Activated naive CD8-positive, alpha-beta T cell treated with anti-CD3 and anti-CD28 coated beads for 36 hours (primary cell): ENCODE results near the gene VPS52. TPM values are rescaled to one million over a fixed set of nuclear protein-coding genes. Genes with fewer than 3 reads are reported as not detected.

Experiments
- DNase-seq: peaks from one replicate; pipeline ENCODE4 v3.0.0; 2021
- H3K27ac Mint-ChIP-seq: one replicate; pipeline ENCODE4 v1.8.0; 2022; ENCODE audit warnings: mild to moderate bottlenecking, moderate library complexity, mixed read lengths
- H3K27me3 Mint-ChIP-seq: one replicate; pipeline ENCODE4 v1.8.0; 2022; ENCODE audit warnings: mild to moderate bottlenecking, mixed read lengths
- H3K36me3 Mint-ChIP-seq: one replicate; pipeline ENCODE4 v1.8.0; 2021; ENCODE audit warnings: mild to moderate bottlenecking, mixed read lengths
- H3K4me1 Mint-ChIP-seq: one replicate; pipeline ENCODE4 v1.8.0; 2021; ENCODE audit warnings: mixed read lengths
- H3K4me3 Mint-ChIP-seq: one replicate; pipeline ENCODE4 v1.8.0; 2022; ENCODE audit warnings: mild to moderate bottlenecking, moderate library complexity, mixed read lengths
- H3K9me3 Mint-ChIP-seq: one replicate; pipeline ENCODE4 v1.8.0; 2022; ENCODE audit warnings: mixed read lengths
- total RNA-seq, 2 experiments: library from RNA; stranded (reverse); gene quantifications; one replicate each; pipeline ENCODE4 v1.2.3, GENCODE V29; 2021

VPS52 gene, protein sequence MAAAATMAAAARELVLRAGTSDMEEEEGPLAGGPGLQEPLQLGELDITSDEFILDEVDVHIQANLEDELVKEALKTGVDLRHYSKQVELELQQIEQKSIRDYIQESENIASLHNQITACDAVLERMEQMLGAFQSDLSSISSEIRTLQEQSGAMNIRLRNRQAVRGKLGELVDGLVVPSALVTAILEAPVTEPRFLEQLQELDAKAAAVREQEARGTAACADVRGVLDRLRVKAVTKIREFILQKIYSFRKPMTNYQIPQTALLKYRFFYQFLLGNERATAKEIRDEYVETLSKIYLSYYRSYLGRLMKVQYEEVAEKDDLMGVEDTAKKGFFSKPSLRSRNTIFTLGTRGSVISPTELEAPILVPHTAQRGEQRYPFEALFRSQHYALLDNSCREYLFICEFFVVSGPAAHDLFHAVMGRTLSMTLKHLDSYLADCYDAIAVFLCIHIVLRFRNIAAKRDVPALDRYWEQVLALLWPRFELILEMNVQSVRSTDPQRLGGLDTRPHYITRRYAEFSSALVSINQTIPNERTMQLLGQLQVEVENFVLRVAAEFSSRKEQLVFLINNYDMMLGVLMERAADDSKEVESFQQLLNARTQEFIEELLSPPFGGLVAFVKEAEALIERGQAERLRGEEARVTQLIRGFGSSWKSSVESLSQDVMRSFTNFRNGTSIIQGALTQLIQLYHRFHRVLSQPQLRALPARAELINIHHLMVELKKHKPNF
- total RNA-seq = 10 to 100 TPM; 43.4 to 44.6 TPM

DNA sequence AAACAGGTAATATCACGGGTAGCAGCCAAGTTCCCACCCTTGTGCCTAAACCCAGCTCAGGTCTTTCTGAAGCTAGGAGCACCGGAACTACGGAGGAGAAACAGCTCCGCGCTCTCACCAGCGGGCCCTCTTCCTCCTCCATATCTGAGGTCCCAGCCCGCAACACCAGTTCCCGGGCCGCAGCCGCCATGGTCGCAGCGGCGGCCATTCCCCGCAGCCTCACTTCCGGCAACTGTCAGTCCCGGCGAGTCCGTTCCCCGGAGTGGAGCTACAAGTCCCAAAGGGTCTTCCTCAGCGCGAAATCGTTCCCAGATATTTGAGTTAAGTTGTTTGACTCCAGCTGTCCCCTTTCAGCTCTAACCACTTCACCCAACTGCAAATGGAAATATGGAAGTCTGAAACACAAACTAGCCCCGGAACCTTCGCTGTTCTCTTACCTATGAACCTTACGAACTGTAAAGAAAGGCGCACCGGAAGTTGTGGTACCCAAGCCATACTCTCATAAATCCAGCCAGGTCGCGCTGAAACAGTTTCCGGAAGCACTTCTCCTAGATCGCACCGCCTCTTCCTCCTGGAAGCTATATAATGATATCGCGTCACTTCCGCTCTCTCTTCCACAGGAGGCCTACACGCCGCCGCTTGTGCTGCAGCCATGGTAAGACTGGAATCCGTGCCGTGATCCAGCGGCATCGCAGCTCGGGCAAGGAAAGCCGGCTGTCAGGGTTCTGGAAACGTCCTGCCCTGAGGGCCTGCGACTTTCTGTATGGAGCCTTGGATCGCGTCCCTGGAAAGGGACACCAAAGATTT is at the start of gene VPS52, which contains the start of gene RPS18:
Gene VPS52 (minus strand): TSS at position 409 of the 807 bp plus-strand sequence. CDS start 201 bp downstream, at position 208.
Gene RPS18 (plus strand): TSS at position 608 of the 807 bp plus-strand sequence. CDS start 45 bp downstream, at position 653.
- Mint-ChIP-seq H3K4me1 (peaks cover 30% of the 10 kb centered on the region), H3K9me3 (no peaks in the 10 kb centered on the region), H3K27ac (peak within 1 kb of the TSS; percentile 100), H3K4me3 (peak within 1 kb of the TSS; percentile 95), H3K36me3 (peaks cover 64% of the 10 kb centered on the region), H3K27me3 (no peaks in the 10 kb centered on the region)
- peak; percentile 87 for DNase-seq

GRCh38 chr6:33321227-33321626 is 49.6 kb upstream of the VPS52 start:
- Mint-ChIP-seq H3K27ac (peak overlapping the region; percentile 97), H3K9me3 (no peaks in the 10 kb centered on the region), H3K4me3 (peak overlapping the region; percentile 99), H3K36me3 (peaks cover 36% of the 10 kb centered on the region), H3K4me1 (peaks cover 60% of the 10 kb centered on the region), H3K27me3 (peaks cover 4% of the 10 kb centered on the region)
- DNase-seq = no peak

GRCh38 chr6:33320315-33321181 is 48.9 kb upstream of the VPS52 start:
- Mint-ChIP-seq H3K9me3 (no peaks in the 10 kb centered on the region), H3K27me3 (peaks cover 4% of the 10 kb centered on the region), H3K4me3 (peak overlapping the region; percentile 99), H3K4me1 (peaks cover 66% of the 10 kb centered on the region), H3K27ac (peak overlapping the region; percentile 97), H3K36me3 (peaks cover 36% of the 10 kb centered on the region)
- no peak for DNase-seq

DNA sequence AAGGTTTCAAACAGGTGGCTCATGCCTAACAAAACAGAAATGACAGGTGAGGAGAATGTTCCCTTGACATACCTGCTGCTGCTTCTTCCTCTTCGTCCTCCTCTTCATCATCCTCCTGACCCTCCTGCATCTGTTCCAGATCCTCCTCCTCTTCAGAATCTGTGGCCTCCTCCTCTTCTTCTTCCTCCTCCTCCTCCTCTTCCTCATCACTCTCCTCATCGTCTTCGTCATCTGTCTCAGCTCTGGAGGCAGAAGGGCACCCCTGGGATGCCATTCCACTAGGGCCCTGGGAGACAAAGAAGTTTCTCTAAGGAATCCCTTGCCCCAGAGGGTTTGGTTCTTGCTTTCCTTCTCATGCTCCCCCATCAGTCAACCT is 48.3 kb upstream of the VPS52 start:
- Mint-ChIP-seq H3K9me3 (no peaks in the 10 kb centered on the region), H3K27ac (peak overlapping the region; percentile 34), H3K4me3 (no peak overlapping the region), H3K27me3 (peaks cover 4% of the 10 kb centered on the region), H3K36me3 (peaks cover 36% of the 10 kb centered on the region), H3K4me1 (peaks cover 70% of the 10 kb centered on the region)
- no peak for DNase-seq

- peaks cover 43% of the 10 kb centered on the region for H3K36me3 Mint-ChIP-seq
- H3K4me3 Mint-ChIP-seq = peak overlapping the region; percentile 96
- H3K9me3 Mint-ChIP-seq = no peaks in the 10 kb centered on the region
- no peak for DNase-seq
- peak overlapping the region; percentile 92 for H3K27ac Mint-ChIP-seq
- peaks cover 4% of the 10 kb centered on the region for H3K27me3 Mint-ChIP-seq
- peaks cover 65% of the 10 kb centered on the region for H3K4me1 Mint-ChIP-seq
These were observed 46.9 kb upstream of the VPS52 start for GRCh38 chr6:33318426-33319073.

DNA sequence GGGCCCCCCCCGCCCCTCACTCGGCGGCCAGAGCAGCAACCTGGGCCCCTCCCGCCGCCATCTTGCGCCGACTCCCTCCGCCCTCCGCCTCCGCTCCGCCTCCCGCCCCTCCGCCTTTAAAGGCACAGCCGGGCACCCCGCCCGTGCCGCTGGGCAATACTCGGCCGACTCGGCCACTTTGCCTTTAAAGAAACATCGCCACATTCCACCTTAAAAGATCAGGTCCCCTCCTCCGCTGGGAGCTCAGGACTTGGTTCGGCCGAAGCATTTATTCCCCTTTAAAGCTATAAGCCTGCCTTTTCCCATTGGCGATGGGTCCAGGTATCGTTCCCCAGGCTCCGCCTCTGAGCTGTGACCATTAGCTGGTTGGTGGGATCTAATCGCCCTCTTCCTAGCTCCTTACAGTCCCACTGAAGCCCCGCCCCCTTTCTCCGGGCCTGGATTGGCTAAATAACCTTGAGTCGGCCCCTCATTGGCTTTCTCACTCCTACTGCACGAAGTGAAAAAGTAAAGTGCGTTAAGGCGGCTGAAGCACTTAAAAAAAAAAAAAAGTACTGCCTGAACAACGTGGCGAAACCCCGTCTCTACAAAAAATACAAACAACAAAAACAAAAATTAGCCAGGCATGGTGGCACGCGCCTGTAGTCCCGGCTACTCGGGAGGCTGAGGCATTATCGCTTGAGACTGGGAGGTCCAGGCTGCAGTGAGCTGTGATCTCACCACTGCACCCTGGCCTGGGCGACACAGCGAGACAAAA is 46.2 kb upstream of the VPS52 start, which contains the start of gene ZBTB22:
Gene ZBTB22 (minus strand): TSS at position 76 of the 757 bp plus-strand sequence. CDS start 828 bp downstream, outside the sequence.
- Mint-ChIP-seq H3K4me1 (peaks cover 64% of the 10 kb centered on the region), H3K9me3 (no peaks in the 10 kb centered on the region), H3K4me3 (peak within 1 kb of the TSS; percentile 96), H3K27me3 (peaks cover 3% of the 10 kb centered on the region), H3K36me3 (peaks cover 49% of the 10 kb centered on the region), H3K27ac (peak within 1 kb of the TSS; percentile 92)
- peak; percentile 94 for DNase-seq

DNA sequence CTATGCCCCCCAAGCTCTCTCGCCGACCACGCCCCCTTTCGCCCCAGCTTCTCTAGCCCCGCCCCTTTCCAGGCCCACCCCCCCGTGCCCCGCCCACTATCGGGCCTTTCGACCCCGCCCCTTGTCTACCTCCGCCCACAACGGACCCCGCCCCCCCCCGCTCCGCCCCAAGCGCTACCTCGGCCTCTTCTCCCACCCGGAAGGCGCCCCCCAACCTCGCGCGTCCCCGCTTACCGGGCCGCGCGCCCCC is 45.7 kb upstream of the VPS52 start:
- Mint-ChIP-seq H3K36me3 (peaks cover 49% of the 10 kb centered on the region), H3K27me3 (no peaks in the 10 kb centered on the region), H3K4me1 (peaks cover 67% of the 10 kb centered on the region), H3K4me3 (peak overlapping the region; percentile 82), H3K9me3 (no peaks in the 10 kb centered on the region), H3K27ac (peak overlapping the region; percentile 51)
- DNase-seq = no peak

DNA sequence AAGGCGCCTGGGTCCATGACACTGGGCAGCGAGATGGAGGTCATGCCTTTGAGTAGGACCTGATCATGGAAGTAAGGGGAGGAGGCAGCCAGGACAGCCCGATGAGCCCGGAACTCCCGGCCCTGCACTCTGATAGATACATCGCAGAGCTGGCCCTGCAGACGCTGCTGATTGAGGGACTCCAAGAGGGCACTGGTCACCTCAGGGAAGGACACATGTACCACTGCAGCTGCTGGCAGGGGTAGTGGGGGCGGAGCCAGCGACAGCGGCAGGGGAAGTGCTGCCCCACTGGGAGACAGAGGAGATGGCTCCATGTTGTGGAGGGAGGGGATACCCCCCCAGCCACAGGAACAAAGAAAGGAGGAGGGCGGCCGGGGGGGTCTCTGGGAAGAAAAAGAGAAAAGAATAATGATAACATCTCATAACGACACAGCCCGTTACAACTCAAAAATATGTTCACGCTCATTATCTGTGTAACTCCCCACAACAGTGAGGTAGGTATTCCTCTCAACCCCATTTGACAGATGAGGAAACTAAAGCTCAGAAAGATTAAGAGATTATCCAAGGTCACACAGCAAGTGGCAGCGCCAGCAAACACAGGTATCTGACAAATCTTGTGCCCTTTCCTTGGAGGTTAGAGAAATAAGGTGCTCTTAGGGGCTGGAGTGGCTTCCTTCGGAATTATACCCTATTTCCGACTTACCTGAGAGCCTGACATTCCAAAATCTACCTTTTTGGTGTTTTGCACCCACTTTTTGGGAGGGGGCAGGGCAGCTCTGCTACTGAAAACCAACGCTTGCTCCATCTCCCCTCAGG is 45.1 kb upstream of the VPS52 start:
- Mint-ChIP-seq H3K27ac (peak overlapping the region; percentile 51), H3K36me3 (peaks cover 49% of the 10 kb centered on the region), H3K27me3 (no peaks in the 10 kb centered on the region), H3K9me3 (no peaks in the 10 kb centered on the region), H3K4me1 (peaks cover 69% of the 10 kb centered on the region), H3K4me3 (peak overlapping the region; percentile 82)
- DNase-seq = no peak

DNA sequence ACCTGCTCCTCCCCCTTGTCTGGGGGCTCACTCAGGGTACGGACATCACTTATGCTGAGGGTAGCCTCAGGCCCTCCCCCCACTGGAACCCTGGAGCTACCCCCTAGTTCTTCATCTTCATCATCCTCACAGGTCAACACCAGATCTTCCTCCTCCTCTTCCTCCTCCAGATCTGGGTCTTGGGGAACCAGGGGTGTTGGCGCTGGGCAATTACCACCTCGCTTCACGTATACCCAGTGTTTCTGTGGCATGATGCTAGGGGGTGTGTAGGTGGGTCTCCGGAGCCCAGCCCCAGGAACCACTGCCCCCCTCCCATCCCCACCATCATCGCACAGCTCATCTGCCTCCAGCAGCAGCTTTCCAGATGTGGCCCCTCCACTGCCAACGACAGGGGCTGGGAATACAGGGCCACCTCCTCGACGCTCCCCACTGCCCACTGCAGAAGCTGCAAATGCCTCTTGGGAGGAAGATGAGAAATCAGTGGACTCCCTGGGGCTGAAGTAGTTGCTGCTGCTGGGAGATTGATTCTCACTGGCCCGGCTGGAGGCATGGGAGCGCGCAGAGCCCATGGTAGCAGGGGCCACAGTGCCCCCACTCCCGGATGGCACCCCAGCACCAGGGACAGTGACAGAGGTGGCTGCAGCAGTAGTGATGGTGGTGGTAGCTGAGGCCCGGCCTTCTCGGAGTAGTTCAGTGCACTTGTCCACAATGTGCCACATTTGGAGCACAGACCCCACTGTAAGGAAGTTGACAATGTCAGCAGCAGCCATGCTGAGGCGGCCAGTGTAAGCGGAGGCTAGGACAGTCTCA is 44.3 kb upstream of the VPS52 start:
- no peaks in the 10 kb centered on the region for H3K9me3 Mint-ChIP-seq
- H3K27me3 Mint-ChIP-seq = no peaks in the 10 kb centered on the region
- no peak for DNase-seq
- H3K4me1 Mint-ChIP-seq = peaks cover 67% of the 10 kb centered on the region
- H3K36me3 Mint-ChIP-seq = peaks cover 48% of the 10 kb centered on the region
- H3K4me3 Mint-ChIP-seq = peak overlapping the region; percentile 82
- H3K27ac Mint-ChIP-seq = peak overlapping the region; percentile 99

GRCh38 chr6:33314943-33315792 is 43.5 kb upstream of the VPS52 start:
- Mint-ChIP-seq H3K27ac (peak overlapping the region; percentile 99), H3K4me3 (peak overlapping the region; percentile 99), H3K4me1 (peaks cover 62% of the 10 kb centered on the region), H3K9me3 (no peaks in the 10 kb centered on the region), H3K36me3 (peaks cover 45% of the 10 kb centered on the region), H3K27me3 (no peaks in the 10 kb centered on the region)
- DNase-seq = no peak

- no peaks in the 10 kb centered on the region for H3K9me3 Mint-ChIP-seq
- peak overlapping the region; percentile 99 for H3K4me3 Mint-ChIP-seq
- peaks cover 46% of the 10 kb centered on the region for H3K36me3 Mint-ChIP-seq
- peak overlapping the region; percentile 99 for H3K27ac Mint-ChIP-seq
- peak; percentile 73 for DNase-seq
- H3K4me1 Mint-ChIP-seq = peaks cover 56% of the 10 kb centered on the region
- no peaks in the 10 kb centered on the region for H3K27me3 Mint-ChIP-seq
These were observed 42.9 kb upstream of the VPS52 start for GRCh38 chr6:33314515-33314942.
